ENCODE measurements around the gene ZNF385B. TPM values are rescaled to one million over a fixed set of nuclear protein-coding genes. Genes with fewer than 3 reads are reported as not detected.

ZNF385B gene
- total RNA-seq, 4 donors from 2014 or later: 2.2 to 5.0 (median 4.0) TPM

GRCh38 chr2:179580378-179581146, 280.9 kb downstream of the ZNF385B start:
- Histone ChIP-seq H3K27ac (replicated peaks in 1 of 4) (no peak overlapping the region), H3K9me3 (no peaks in the 10 kb centered on the region), H3K4me1 (peaks cover 0 to 19% (median 8%) of the 10 kb centered on the region in 4 donors), H3K4me3 (no peak overlapping the region), H3K36me3 (no peaks in the 10 kb centered on the region), H3K27me3 (no peaks in the 10 kb centered on the region)
- 71% methylated on average over 4 of the region's 4 CpGs for WGBS
- DNase-seq (ENCODE audit: extremely low spot score): no peak
- no peak for TF ChIP-seq EP300 (IDR thresholded peaks at IDR 0.05)
- intact Hi-C loops (cut with DNase I): no loop called here

GRCh38 chr2:179579800-179580199, 281.6 kb downstream of the ZNF385B start:
- intact Hi-C loops (cut with DNase I): no loop called here
- H3K27ac ChIP-seq (replicated peaks in 1 of 4): no peak overlapping the region
- peaks cover 0 to 19% (median 8%) of the 10 kb centered on the region in 4 donors for H3K4me1 ChIP-seq
- no peak overlapping the region for H3K4me3 ChIP-seq
- no peaks in the 10 kb centered on the region for H3K27me3 ChIP-seq
- DNase-seq (ENCODE audit: extremely low spot score): no peak
- H3K9me3 ChIP-seq: no peaks in the 10 kb centered on the region
- H3K36me3 ChIP-seq: no peaks in the 10 kb centered on the region
- TF ChIP-seq POLR2AphosphoS5 (IDR thresholded peaks at IDR 0.05) (no peak), POLR2A (IDR thresholded peaks at IDR 0.05; ENCODE audit: low read depth) (no peak), CTCF (IDR thresholded peaks at IDR 0.05) (no peak), EP300 (IDR thresholded peaks at IDR 0.05) (no peak)

GRCh38 chr2:179578171-179578916, 283.1 kb downstream of the ZNF385B start:
- H3K4me3 ChIP-seq: no peak overlapping the region
- intact Hi-C loops (cut with DNase I): no loop called here
- WGBS: 85% methylated on average over 2 of the region's 2 CpGs
- DNase-seq (ENCODE audit: extremely low spot score): no peak
- TF ChIP-seq POLR2AphosphoS5 (IDR thresholded peaks at IDR 0.05) (no peak), EP300 (IDR thresholded peaks at IDR 0.05) (no peak), POLR2A (IDR thresholded peaks at IDR 0.05; ENCODE audit: low read depth) (no peak), CTCF (IDR thresholded peaks at IDR 0.05) (no peak)
- no peaks in the 10 kb centered on the region for H3K9me3 ChIP-seq
- no peaks in the 10 kb centered on the region for H3K36me3 ChIP-seq
- H3K27me3 ChIP-seq: no peaks in the 10 kb centered on the region
- H3K27ac ChIP-seq (replicated peaks in 1 of 4): no peak overlapping the region
- peaks cover 0 to 19% (median 8%) of the 10 kb centered on the region in 4 donors for H3K4me1 ChIP-seq

- Histone ChIP-seq H3K4me1 (peaks cover 2 to 27% (median 13%) of the 10 kb centered on the region in 4 donors), H3K9me3 (no peaks in the 10 kb centered on the region), H3K36me3 (no peaks in the 10 kb centered on the region), H3K4me3 (no peak overlapping the region), H3K27ac (replicated peaks in 1 of 4) (no peak overlapping the region), H3K27me3 (no peaks in the 10 kb centered on the region)
- TF ChIP-seq EP300 (IDR thresholded peaks at IDR 0.05) (no peak), POLR2A (IDR thresholded peaks at IDR 0.05; ENCODE audit: low read depth) (no peak), CTCF (IDR thresholded peaks at IDR 0.05) (no peak), POLR2AphosphoS5 (IDR thresholded peaks at IDR 0.05) (no peak)
- intact Hi-C loops (cut with DNase I): no loop called here
- WGBS: 81% methylated on average over 3 of the region's 3 CpGs
- no peak for DNase-seq (ENCODE audit: extremely low spot score)
Measured at GRCh38 chr2:179574061-179574519, 287.3 kb downstream of the ZNF385B start.

GRCh38 chr2:179572544-179572943, 288.9 kb downstream of the ZNF385B start:
- H3K36me3 ChIP-seq: no peaks in the 10 kb centered on the region
- no peak overlapping the region for H3K27ac ChIP-seq (replicated peaks in 1 of 4)
- peaks cover 0 to 25% (median 13%) of the 10 kb centered on the region in 4 donors for H3K4me1 ChIP-seq
- DNase-seq (ENCODE audit: extremely low spot score): no peak
- no peaks in the 10 kb centered on the region for H3K27me3 ChIP-seq
- H3K4me3 ChIP-seq: no peak overlapping the region
- intact Hi-C loops (cut with DNase I): no loop called here
- WGBS: 97% methylated on average over 2 of the region's 2 CpGs
- no peaks in the 10 kb centered on the region for H3K9me3 ChIP-seq
- TF ChIP-seq POLR2AphosphoS5 (IDR thresholded peaks at IDR 0.05): no peak
- TF ChIP-seq EP300 (IDR thresholded peaks at IDR 0.05): no peak
- TF ChIP-seq CTCF (IDR thresholded peaks at IDR 0.05): no peak
- TF ChIP-seq POLR2A (IDR thresholded peaks at IDR 0.05; ENCODE audit: low read depth): no peak

Data from esophagus muscularis mucosa (tissue), 4 donors.